Measurements from ENCODE around the gene GNPDA1. TPM values are rescaled to one million over a fixed set of nuclear protein-coding genes. Genes with fewer than 3 reads are reported as not detected.
"Not testable (repeated sequence)": the region's sequence is repeated elsewhere in the genome, so short reads cannot be mapped to it uniquely, and the experiment has no call there.

GNPDA1 gene
- total RNA-seq, 2 donors from 2014 or later: 11.4 to 42.2 TPM

GRCh38 chr5:142038735-142039134 is 25.9 kb upstream of the GNPDA1 start:
- WGBS, 2 donors: 94 to 100% methylated on average over 2 of the region's 2 CpGs
- intact Hi-C loops (cut with DNase I): no loop called here
- Histone ChIP-seq H3K27me3 (no peaks in the 10 kb centered on the region), H3K27ac (no peak overlapping the region), H3K4me1 (no peaks in the 10 kb centered on the region), H3K4me3 (no peak overlapping the region), H3K9me3 (no peaks in the 10 kb centered on the region), H3K36me3 (replicated peaks in 1 of 2; ENCODE audit: insufficient read depth in 1 of 2, low read depth in 2 of 2) (no peaks in the 10 kb centered on the region)
- TF ChIP-seq POLR2A (IDR thresholded peaks at IDR 0.05) (no peak), CTCF (IDR thresholded peaks at IDR 0.05) (no peak)
- DNase-seq: no peak
- no peak for ATAC-seq

- H3K4me3 ChIP-seq; H3K27ac ChIP-seq; ATAC-seq; H3K36me3 ChIP-seq (replicated peaks in 1 of 2; ENCODE audit: insufficient read depth in 1 of 2, low read depth in 2 of 2); intact Hi-C loops (cut with DNase I); H3K9me3 ChIP-seq; DNase-seq; H3K27me3 ChIP-seq; H3K4me1 ChIP-seq: not testable (repeated sequence)
- WGBS, 2 donors: 80 to 86% methylated on average over 3 of the region's 3 CpGs
These were observed 24.8 kb upstream of the GNPDA1 start for GRCh38 chr5:142037599-142037998.

GRCh38 chr5:142036918-142037317 is 24.1 kb upstream of the GNPDA1 start:
- WGBS, 2 donors: 89 to 93% methylated on average over 13 of the region's 13 CpGs
- ATAC-seq: no peak
- TF ChIP-seq CTCF (IDR thresholded peaks at IDR 0.05): no peak
- no peak for TF ChIP-seq POLR2A (IDR thresholded peaks at IDR 0.05)

GRCh38 chr5:142034994-142035393 is 22.2 kb upstream of the GNPDA1 start:
- Histone ChIP-seq H3K36me3 (replicated peaks in 1 of 2; ENCODE audit: insufficient read depth in 1 of 2, low read depth in 2 of 2) (no peaks in the 10 kb centered on the region), H3K4me1 (no peaks in the 10 kb centered on the region), H3K4me3 (no peak overlapping the region), H3K27ac (no peak overlapping the region), H3K27me3 (no peaks in the 10 kb centered on the region), H3K9me3 (no peaks in the 10 kb centered on the region)
- TF ChIP-seq CTCF (IDR thresholded peaks at IDR 0.05) (no peak), POLR2A (IDR thresholded peaks at IDR 0.05) (no peak)
- DNase-seq: no peak
- intact Hi-C loops (cut with DNase I): no loop called here
- no peak for ATAC-seq

More at GRCh38 chr5:142036918-142037317, 24.1 kb upstream of the GNPDA1 start:
- Histone ChIP-seq H3K27ac (no peak overlapping the region), H3K27me3 (no peaks in the 10 kb centered on the region), H3K4me3 (no peak overlapping the region), H3K4me1 (no peaks in the 10 kb centered on the region), H3K36me3 (replicated peaks in 1 of 2; ENCODE audit: insufficient read depth in 1 of 2, low read depth in 2 of 2) (no peaks in the 10 kb centered on the region), H3K9me3 (no peaks in the 10 kb centered on the region)
- no peak for DNase-seq
- intact Hi-C loops (cut with DNase I): no loop called here

- H3K27me3 ChIP-seq; DNase-seq; H3K4me1 ChIP-seq; intact Hi-C loops (cut with DNase I); H3K9me3 ChIP-seq; H3K27ac ChIP-seq; ATAC-seq; H3K36me3 ChIP-seq (replicated peaks in 1 of 2; ENCODE audit: insufficient read depth in 1 of 2, low read depth in 2 of 2); H3K4me3 ChIP-seq: not testable (repeated sequence)
- 86 to 88% methylated on average over 15 of the region's 15 CpGs for WGBS, 2 donors
These were observed 21.1 kb upstream of the GNPDA1 start for GRCh38 chr5:142033632-142034567.

Data from body of pancreas (tissue), 4 donors.